ENCODE results near the gene PDYN.
A peak's percentile ranks its signal among the peaks of the same experiment; 100 is the strongest.

Gene PDYN

DNA sequence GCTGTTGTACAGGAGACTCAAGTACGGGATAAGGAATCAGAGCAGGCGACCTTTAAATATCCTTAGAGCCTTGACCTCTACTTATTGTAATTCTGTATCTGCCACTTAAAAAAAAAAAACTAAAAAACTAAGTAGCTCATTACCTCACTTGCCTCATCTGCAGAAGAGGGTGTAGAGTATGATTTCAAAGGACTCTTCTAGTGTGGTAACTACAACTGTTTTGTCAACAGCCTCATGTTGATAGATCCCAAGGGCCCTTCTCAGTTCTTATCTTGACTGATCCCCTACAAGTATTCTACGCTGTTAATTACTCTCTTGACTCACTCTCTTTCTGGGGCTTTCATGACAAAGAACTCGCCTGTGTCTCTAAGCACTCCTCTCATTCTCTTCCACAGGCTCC lies 16.7 kb upstream of the PDYN start:
- Histone ChIP-seq H3K27me3 (ENCODE audit: insufficient read depth, low read depth) (no peaks in the 10 kb centered on the region), H3K27ac (no peak overlapping the region), H3K79me2 (ENCODE audit: insufficient read depth, low read depth) (no peaks in the 10 kb centered on the region), H4K20me1 (ENCODE audit: insufficient read depth) (no peaks in the 10 kb centered on the region), H3K36me3 (ENCODE audit: insufficient read depth) (no peaks in the 10 kb centered on the region), H3K4me2 (no peak overlapping the region), H3K4me1 (ENCODE audit: low read depth, poor library complexity, severe bottlenecking) (no peaks in the 10 kb centered on the region), H2AFZ (ENCODE audit: low read depth) (no peak overlapping the region), H3K4me3 (IDR thresholded peaks at IDR 0.05; ENCODE audit: insufficient read depth, low read depth, low read length) (no peak overlapping the region), H3K9ac (no peak overlapping the region)
- TF ChIP-seq, protein P1, sequence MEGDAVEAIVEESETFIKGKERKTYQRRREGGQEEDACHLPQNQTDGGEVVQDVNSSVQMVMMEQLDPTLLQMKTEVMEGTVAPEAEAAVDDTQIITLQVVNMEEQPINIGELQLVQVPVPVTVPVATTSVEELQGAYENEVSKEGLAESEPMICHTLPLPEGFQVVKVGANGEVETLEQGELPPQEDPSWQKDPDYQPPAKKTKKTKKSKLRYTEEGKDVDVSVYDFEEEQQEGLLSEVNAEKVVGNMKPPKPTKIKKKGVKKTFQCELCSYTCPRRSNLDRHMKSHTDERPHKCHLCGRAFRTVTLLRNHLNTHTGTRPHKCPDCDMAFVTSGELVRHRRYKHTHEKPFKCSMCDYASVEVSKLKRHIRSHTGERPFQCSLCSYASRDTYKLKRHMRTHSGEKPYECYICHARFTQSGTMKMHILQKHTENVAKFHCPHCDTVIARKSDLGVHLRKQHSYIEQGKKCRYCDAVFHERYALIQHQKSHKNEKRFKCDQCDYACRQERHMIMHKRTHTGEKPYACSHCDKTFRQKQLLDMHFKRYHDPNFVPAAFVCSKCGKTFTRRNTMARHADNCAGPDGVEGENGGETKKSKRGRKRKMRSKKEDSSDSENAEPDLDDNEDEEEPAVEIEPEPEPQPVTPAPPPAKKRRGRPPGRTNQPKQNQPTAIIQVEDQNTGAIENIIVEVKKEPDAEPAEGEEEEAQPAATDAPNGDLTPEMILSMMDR (conservative IDR thresholded peaks at IDR 0.05; ENCODE audit: low read depth, low read length) = no peak

DNA sequence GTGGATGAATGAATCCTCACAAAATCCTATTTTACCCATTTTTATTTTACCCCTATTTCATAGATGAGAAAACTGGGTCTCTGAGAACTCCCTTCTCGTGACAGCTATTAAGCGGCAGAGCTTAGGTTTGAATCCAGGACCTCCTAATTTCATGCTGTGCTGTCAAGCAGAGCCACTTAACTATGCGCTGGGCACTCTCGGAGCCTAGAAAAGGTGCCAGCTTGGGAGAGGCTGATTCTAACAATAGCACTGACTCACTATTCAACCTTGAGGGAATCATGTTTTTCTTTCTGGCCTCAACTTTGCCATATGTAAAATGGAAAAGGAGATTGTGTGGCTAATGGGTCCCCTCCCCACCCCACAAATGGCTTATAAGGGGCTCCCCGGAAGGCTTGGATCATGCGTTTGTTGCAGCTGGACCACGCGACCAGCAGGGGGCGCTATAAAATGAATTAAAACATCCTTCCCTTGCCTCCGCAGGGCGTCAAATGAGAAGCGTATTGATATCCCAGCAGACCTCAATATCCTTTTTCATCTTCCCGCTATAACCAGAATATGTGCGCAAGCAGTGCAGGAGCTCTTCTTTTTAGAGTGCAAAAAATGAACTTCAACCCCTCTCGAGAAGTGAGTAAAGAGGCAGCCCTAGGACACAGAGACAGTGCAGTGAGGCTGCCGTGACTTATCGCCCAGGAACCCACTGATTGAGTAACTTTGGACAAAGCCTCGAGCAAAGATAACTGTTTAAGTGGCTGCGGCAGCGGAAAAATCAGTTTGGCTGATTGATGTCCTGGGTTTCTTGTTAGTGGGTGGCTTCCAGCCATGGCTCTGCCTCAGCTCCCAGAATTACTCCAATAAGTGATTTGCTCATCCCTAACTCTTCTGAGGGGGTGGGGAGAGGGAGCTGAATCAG lies 12.8 kb upstream of the PDYN start:
- Histone ChIP-seq H3K4me2 (no peak overlapping the region), H3K4me3 (IDR thresholded peaks at IDR 0.05; ENCODE audit: insufficient read depth, low read depth, low read length) (no peak overlapping the region), H3K79me2 (ENCODE audit: insufficient read depth, low read depth) (no peaks in the 10 kb centered on the region), H3K36me3 (ENCODE audit: insufficient read depth) (no peaks in the 10 kb centered on the region), H2AFZ (ENCODE audit: low read depth) (no peak overlapping the region), H3K9ac (no peak overlapping the region), H4K20me1 (ENCODE audit: insufficient read depth) (no peaks in the 10 kb centered on the region), H3K27me3 (ENCODE audit: insufficient read depth, low read depth) (no peaks in the 10 kb centered on the region), H3K27ac (no peak overlapping the region), H3K4me1 (ENCODE audit: low read depth, poor library complexity, severe bottlenecking) (no peaks in the 10 kb centered on the region)
- TF ChIP-seq, protein P1 (conservative IDR thresholded peaks at IDR 0.05; ENCODE audit: low read depth, low read length) = peak; percentile 78

DNA sequence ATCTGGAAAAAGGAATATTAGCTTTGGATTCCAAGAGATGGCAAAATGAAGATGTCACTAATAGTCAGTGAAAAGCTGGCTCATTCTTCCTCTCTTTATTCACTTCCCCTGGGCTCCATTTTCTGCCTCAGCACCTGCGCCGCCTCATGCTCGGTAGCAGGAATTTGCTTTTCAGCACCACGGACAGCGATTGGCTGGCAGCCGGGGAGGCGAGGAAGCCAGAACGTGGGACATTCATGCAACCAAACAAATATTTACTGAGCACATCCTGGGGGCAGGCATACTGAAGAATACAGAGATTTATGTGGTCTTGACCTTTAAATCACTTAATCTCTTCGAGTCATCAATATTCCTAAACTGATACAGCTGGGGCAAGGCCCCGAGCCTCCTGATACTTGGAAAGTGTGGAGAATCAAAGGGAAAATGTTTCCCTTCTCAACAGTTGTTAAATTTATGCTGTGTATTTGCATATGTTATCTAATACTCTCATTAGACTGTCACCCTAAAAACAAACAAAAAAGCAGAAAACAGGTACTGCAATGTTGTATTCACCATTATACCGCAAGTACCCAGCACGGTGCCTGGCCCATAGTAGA lies 12.1 kb upstream of the PDYN start:
- Histone ChIP-seq H2AFZ (ENCODE audit: low read depth) (no peak overlapping the region), H3K4me2 (no peak overlapping the region), H3K36me3 (ENCODE audit: insufficient read depth) (no peaks in the 10 kb centered on the region), H3K27me3 (ENCODE audit: insufficient read depth, low read depth) (no peaks in the 10 kb centered on the region), H3K9ac (no peak overlapping the region), H3K4me1 (ENCODE audit: low read depth, poor library complexity, severe bottlenecking) (no peaks in the 10 kb centered on the region), H4K20me1 (ENCODE audit: insufficient read depth) (no peaks in the 10 kb centered on the region), H3K79me2 (ENCODE audit: insufficient read depth, low read depth) (no peaks in the 10 kb centered on the region), H3K27ac (no peak overlapping the region), H3K4me3 (IDR thresholded peaks at IDR 0.05; ENCODE audit: insufficient read depth, low read depth, low read length) (no peak overlapping the region)
- TF ChIP-seq, protein P1 (conservative IDR thresholded peaks at IDR 0.05; ENCODE audit: low read depth, low read length) = no peak

DNA sequence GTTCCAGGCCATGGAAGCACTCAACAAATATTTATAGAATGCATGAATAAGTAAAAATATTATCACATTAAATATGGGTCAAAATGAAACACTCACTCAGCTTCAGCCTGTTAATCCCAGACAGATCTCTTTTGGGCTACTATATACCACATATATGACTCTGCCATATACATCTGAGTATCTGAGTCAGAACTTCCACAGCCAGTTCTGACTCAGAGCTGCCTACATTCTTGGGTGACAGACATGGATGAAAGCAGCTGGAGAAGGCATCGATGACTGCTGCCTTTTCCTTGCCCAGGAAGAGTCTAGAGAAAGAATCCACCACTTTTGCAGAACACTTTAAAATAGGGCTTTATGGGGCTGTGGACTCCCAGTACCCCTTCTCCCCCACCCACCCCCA lies 11.5 kb upstream of the PDYN start:
- Histone ChIP-seq H3K79me2 (ENCODE audit: insufficient read depth, low read depth) (no peaks in the 10 kb centered on the region), H3K36me3 (ENCODE audit: insufficient read depth) (no peaks in the 10 kb centered on the region), H3K4me3 (IDR thresholded peaks at IDR 0.05; ENCODE audit: insufficient read depth, low read depth, low read length) (no peak overlapping the region), H3K9ac (no peak overlapping the region), H4K20me1 (ENCODE audit: insufficient read depth) (no peaks in the 10 kb centered on the region), H3K27ac (no peak overlapping the region), H3K4me2 (no peak overlapping the region), H3K4me1 (ENCODE audit: low read depth, poor library complexity, severe bottlenecking) (no peaks in the 10 kb centered on the region), H2AFZ (ENCODE audit: low read depth) (no peak overlapping the region), H3K27me3 (ENCODE audit: insufficient read depth, low read depth) (no peaks in the 10 kb centered on the region)
- TF ChIP-seq, protein P1 (conservative IDR thresholded peaks at IDR 0.05; ENCODE audit: low read depth, low read length) = no peak
